H9 (cell line): Measurements from ENCODE around the gene HDGFL3. TPM values are rescaled to one million over a fixed set of nuclear protein-coding genes. Genes with fewer than 3 reads are reported as not detected.

Experiments used
- DNase-seq: peaks from one replicate; pipeline ENCODE4 v3.0.0-alpha.2; 2017
- H2AFZ ChIP-seq: one replicate; pipeline ENCODE4 v1.6.1; 2013; ENCODE audit warnings: mild to moderate bottlenecking, low read length, control low read depth, moderate library complexity
- H2AK5ac ChIP-seq: 2 replicates; pipeline ENCODE4 v1.6.1; 2013; ENCODE audit warnings: low read length, control low read depth, mixed read lengths; ENCODE audit not compliant: insufficient read length
- H2BK120ac ChIP-seq: one replicate; pipeline ENCODE4 v1.6.1; 2013; ENCODE audit warnings: low read depth, mild to moderate bottlenecking, low read length, control low read depth, inconsistent platforms; ENCODE audit not compliant: poor library complexity, severe bottlenecking
- H2BK12ac ChIP-seq: 2 replicates; pipeline ENCODE4 v1.6.1; 2013; ENCODE audit warnings: low read length, control low read depth, mixed read lengths, low read depth; ENCODE audit not compliant: insufficient read length
- H2BK15ac ChIP-seq: 2 replicates; pipeline ENCODE4 v1.6.1; 2013; ENCODE audit warnings: low read depth, low read length, control low read depth
- H2BK20ac ChIP-seq: one replicate; pipeline ENCODE4 v1.6.1; 2013; ENCODE audit warnings: low read depth, mild to moderate bottlenecking, low read length, control low read depth, inconsistent platforms; ENCODE audit not compliant: poor library complexity, severe bottlenecking
- H2BK5ac ChIP-seq: 2 replicates; pipeline ENCODE4 v1.6.1; 2013; ENCODE audit warnings: low read length, control low read depth, mixed read lengths; ENCODE audit not compliant: insufficient read length
- H3K14ac ChIP-seq: 2 replicates; pipeline ENCODE4 v1.6.1; 2013; ENCODE audit warnings: low read length, control low read depth; ENCODE audit not compliant: insufficient read depth
- H3K18ac ChIP-seq: 2 replicates; pipeline ENCODE4 v1.6.1; 2013; ENCODE audit warnings: low read depth, mild to moderate bottlenecking, mixed read lengths, low read length, control low read depth; ENCODE audit not compliant: insufficient read length
- H3K23ac ChIP-seq: 2 replicates; pipeline ENCODE4 v1.6.1; 2013; ENCODE audit warnings: low read length, control low read depth, mixed read lengths, low read depth; ENCODE audit not compliant: insufficient read length
- H3K23me2 ChIP-seq: 2 replicates; pipeline ENCODE4 v1.6.1; 2013; ENCODE audit warnings: low read depth, mild to moderate bottlenecking, mixed read lengths, low read length, control low read depth; ENCODE audit not compliant: insufficient read length, poor library complexity, severe bottlenecking
- H3K27ac ChIP-seq: 2 replicates; pipeline ENCODE4 v1.5.1; 2013; ENCODE audit warnings: low read length, control low read depth, mixed read lengths, low read depth; ENCODE audit not compliant: insufficient read length
- H3K27me3 ChIP-seq: 2 replicates; pipeline ENCODE4 v1.6.1; 2013; ENCODE audit warnings: low read length, control low read depth, inconsistent platforms; ENCODE audit not compliant: insufficient read depth
- H3K4ac ChIP-seq: 2 replicates; pipeline ENCODE4 v1.6.1; 2013; ENCODE audit warnings: low read depth, mild to moderate bottlenecking, control low read depth, inconsistent platforms, low read length, moderate library complexity
- H3K4me1 ChIP-seq: 2 replicates; pipeline ENCODE4 v1.6.1; 2013; ENCODE audit warnings: low read length, control low read depth, inconsistent platforms; ENCODE audit not compliant: insufficient read depth
- H3K4me2 ChIP-seq: 2 replicates; pipeline ENCODE4 v1.6.1; 2013; ENCODE audit warnings: low read length, control low read depth, mixed read lengths; ENCODE audit not compliant: insufficient read length, insufficient read depth
- H3K56ac ChIP-seq: 2 replicates; pipeline ENCODE4 v1.6.1; 2013; ENCODE audit warnings: low read depth, mild to moderate bottlenecking, mixed read lengths, low read length, control low read depth; ENCODE audit not compliant: insufficient read length
- H3K79me1 ChIP-seq: 2 replicates; pipeline ENCODE4 v1.6.1; 2013; ENCODE audit warnings: low read depth, mild to moderate bottlenecking, moderate library complexity, low read length, control low read depth, inconsistent platforms; ENCODE audit not compliant: insufficient read depth, poor library complexity, severe bottlenecking
- H3K79me2 ChIP-seq: 2 replicates; pipeline ENCODE4 v1.6.1; 2013; ENCODE audit warnings: low read length, control low read depth, inconsistent platforms; ENCODE audit not compliant: insufficient read depth
- H3K9ac ChIP-seq: 2 replicates; pipeline ENCODE4 v1.6.1; 2013; ENCODE audit warnings: low read length, control low read depth, mixed read lengths; ENCODE audit not compliant: insufficient read length; ENCODE audit errors: extremely low read depth
- H3K9me3 ChIP-seq: one replicate; pipeline ENCODE4 v1.6.1; 2013; ENCODE audit warnings: low read depth, low read length, inconsistent platforms; ENCODE audit not compliant: control insufficient read depth
- H3T11ph ChIP-seq: one replicate; pipeline ENCODE4 v1.6.1; 2013; ENCODE audit warnings: mild to moderate bottlenecking, low read length, control low read depth, inconsistent platforms
- H4K20me1 ChIP-seq: one replicate; pipeline ENCODE4 v1.6.1; 2013; ENCODE audit not compliant: control insufficient read depth, insufficient read length, insufficient read depth
- H4K5ac ChIP-seq: 2 replicates; pipeline ENCODE4 v1.6.1; 2013; ENCODE audit warnings: low read depth, mild to moderate bottlenecking, mixed read lengths, low read length, control low read depth; ENCODE audit not compliant: insufficient read length
- H4K8ac ChIP-seq: replicated peaks from 2 replicates; pipeline ENCODE4 v1.6.1; 2013; ENCODE audit warnings: low read length, control low read depth, mixed read lengths, low read depth; ENCODE audit not compliant: insufficient read length
- H4K91ac ChIP-seq: 2 replicates; pipeline ENCODE4 v1.6.1; 2013; ENCODE audit warnings: low read depth, mild to moderate bottlenecking, moderate library complexity, mixed read lengths, low read length, control low read depth; ENCODE audit not compliant: insufficient read length
- H3K27ac Mint-ChIP-seq, 3 experiments: 2 replicates in 2 of 3; 3 replicates in 1 of 3; pipeline ENCODE4 v1.8.0; 2020 to 2021; ENCODE audit warnings: mixed read lengths in 3 of 3, mild to moderate bottlenecking in 1 of 3, moderate library complexity in 1 of 3
- H3K27me3 Mint-ChIP-seq: 2 replicates; pipeline ENCODE4 v1.8.0; 2021; ENCODE audit warnings: low read depth, mild to moderate bottlenecking, moderate library complexity, mixed read lengths
- H3K36me3 Mint-ChIP-seq, 3 experiments: 2 replicates in 2 of 3; 3 replicates in 1 of 3; pipeline ENCODE4 v1.8.0; 2020 to 2021; ENCODE audit warnings: low read depth in 3 of 3, mixed read lengths in 3 of 3; ENCODE audit not compliant: insufficient read depth in 1 of 3
- H3K4me1 Mint-ChIP-seq, 2 experiments: 2 replicates each; pipeline ENCODE4 v1.8.0; 2020; ENCODE audit warnings: mixed read lengths in 2 of 2
- H3K4me3 Mint-ChIP-seq, 2 experiments: 2 replicates in 1 of 2; 3 replicates in 1 of 2; pipeline ENCODE4 v1.8.0; 2020 to 2021; ENCODE audit warnings: mild to moderate bottlenecking in 2 of 2, mixed read lengths in 2 of 2, moderate library complexity in 1 of 2
- H3K9me3 Mint-ChIP-seq, 2 experiments: 2 replicates in 1 of 2; 3 replicates in 1 of 2; pipeline ENCODE4 v1.8.0; 2020; ENCODE audit warnings: mild to moderate bottlenecking in 2 of 2, mixed read lengths in 2 of 2, moderate library complexity in 1 of 2
- WGBS: extraction: QIAGEN DNeasy Blood & Tissue Kit; methylation state at CpG from one replicate; pipeline ENCODE4 v1.1.7; 2013; ENCODE audit warnings: missing lambda C conversion rate, low lambda C conversion rate, mixed read lengths; ENCODE audit not compliant: insufficient read length; ENCODE audit errors: extremely low coverage; 5-methylcytosine and 5-hydroxymethylcytosine counted together
- total RNA-seq: library from RNA; stranded (reverse); gene quantifications from 2 replicates; pipeline ENCODE4 v1.2.1, GENCODE V29; 2021
- TF ChIP-seq, protein P1 (sequence below): fragments of 200-600 bp; sonication (generic); conservative IDR thresholded peaks from 3 replicates; pipeline ENCODE4 v1.8.0; 2021; ENCODE audit warnings: antibody characterized with exemption, mild to moderate bottlenecking

Gene HDGFL3
- total RNA-seq, 1 experiment from 2014 or later, result 120 TPM

- no peak overlapping the region for H3K27ac ChIP-seq
- H2BK5ac ChIP-seq, result no peak overlapping the region
- no peak overlapping the region for H3K4me2 ChIP-seq
- peaks cover 26% of the 10 kb centered on the region; the same call in 1 of the 2 replicates for H3K79me2 ChIP-seq
- no peak overlapping the region for H3K4ac ChIP-seq
- Mint-ChIP-seq H3K27me3 (no peaks in the 10 kb centered on the region), H3K9me3 (peaks cover 2% of the 10 kb centered on the region in 2 experiments; a peak in 2 of 5 replicates), H3K4me1 (peaks cover 38 to 46% of the 10 kb centered on the region in 2 experiments), H3K36me3 (peaks cover 6 to 13% (median 9%) of the 10 kb centered on the region in 3 experiments; a peak in 6 of 7 replicates), H3K27ac (peak overlapping the region in 1 of 3 experiments; percentile 14; a peak in 1 of 7 replicates), H3K4me3 (no peak overlapping the region)
- H3T11ph ChIP-seq, result no peak overlapping the region
- H3K9ac ChIP-seq, result no peak overlapping the region
- H4K91ac ChIP-seq, result no peak overlapping the region
- no peak overlapping the region for H2BK20ac ChIP-seq
- no peak overlapping the region for H4K5ac ChIP-seq
- TF ChIP-seq, protein P1, sequence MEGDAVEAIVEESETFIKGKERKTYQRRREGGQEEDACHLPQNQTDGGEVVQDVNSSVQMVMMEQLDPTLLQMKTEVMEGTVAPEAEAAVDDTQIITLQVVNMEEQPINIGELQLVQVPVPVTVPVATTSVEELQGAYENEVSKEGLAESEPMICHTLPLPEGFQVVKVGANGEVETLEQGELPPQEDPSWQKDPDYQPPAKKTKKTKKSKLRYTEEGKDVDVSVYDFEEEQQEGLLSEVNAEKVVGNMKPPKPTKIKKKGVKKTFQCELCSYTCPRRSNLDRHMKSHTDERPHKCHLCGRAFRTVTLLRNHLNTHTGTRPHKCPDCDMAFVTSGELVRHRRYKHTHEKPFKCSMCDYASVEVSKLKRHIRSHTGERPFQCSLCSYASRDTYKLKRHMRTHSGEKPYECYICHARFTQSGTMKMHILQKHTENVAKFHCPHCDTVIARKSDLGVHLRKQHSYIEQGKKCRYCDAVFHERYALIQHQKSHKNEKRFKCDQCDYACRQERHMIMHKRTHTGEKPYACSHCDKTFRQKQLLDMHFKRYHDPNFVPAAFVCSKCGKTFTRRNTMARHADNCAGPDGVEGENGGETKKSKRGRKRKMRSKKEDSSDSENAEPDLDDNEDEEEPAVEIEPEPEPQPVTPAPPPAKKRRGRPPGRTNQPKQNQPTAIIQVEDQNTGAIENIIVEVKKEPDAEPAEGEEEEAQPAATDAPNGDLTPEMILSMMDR, result no peak
- H3K79me1 ChIP-seq, result peaks cover 3% of the 10 kb centered on the region
- H2AFZ ChIP-seq, result no peak overlapping the region
- no peaks in the 10 kb centered on the region for H3K27me3 ChIP-seq
- H3K23me2 ChIP-seq, result no peaks in the 10 kb centered on the region
- H2BK15ac ChIP-seq, result no peak overlapping the region
- no peak overlapping the region for H2AK5ac ChIP-seq
- no CpG with 5 or more reads among the region's 3 CpGs for WGBS
- H3K23ac ChIP-seq, result peak overlapping the region; percentile 56
- no peaks in the 10 kb centered on the region for H4K20me1 ChIP-seq
- H3K9me3 ChIP-seq, result no peaks in the 10 kb centered on the region
- DNase-seq, result no peak
- no peak overlapping the region for H2BK12ac ChIP-seq
- no peak overlapping the region for H4K8ac ChIP-seq
- no peak overlapping the region for H3K18ac ChIP-seq
- H3K14ac ChIP-seq, result no peak overlapping the region
- no peak overlapping the region for H3K56ac ChIP-seq
- H3K4me1 ChIP-seq, result no peaks in the 10 kb centered on the region
- H2BK120ac ChIP-seq, result no peak overlapping the region
Observed at GRCh38 chr15:83198476-83198875, 9.1 kb downstream of the HDGFL3 start.
